Activated T-cell treated with anti-CD3 and anti-CD28 coated beads for 48 hours (primary cell): ENCODE results near the gene DALRD3.
A peak's percentile ranks its signal among the peaks of the same experiment; 100 is the strongest.

Experiments used
- DNase-seq: peaks from one replicate; pipeline ENCODE4 v3.0.0-alpha.2; 2020; ENCODE audit warnings: low read depth

Gene DALRD3, protein sequence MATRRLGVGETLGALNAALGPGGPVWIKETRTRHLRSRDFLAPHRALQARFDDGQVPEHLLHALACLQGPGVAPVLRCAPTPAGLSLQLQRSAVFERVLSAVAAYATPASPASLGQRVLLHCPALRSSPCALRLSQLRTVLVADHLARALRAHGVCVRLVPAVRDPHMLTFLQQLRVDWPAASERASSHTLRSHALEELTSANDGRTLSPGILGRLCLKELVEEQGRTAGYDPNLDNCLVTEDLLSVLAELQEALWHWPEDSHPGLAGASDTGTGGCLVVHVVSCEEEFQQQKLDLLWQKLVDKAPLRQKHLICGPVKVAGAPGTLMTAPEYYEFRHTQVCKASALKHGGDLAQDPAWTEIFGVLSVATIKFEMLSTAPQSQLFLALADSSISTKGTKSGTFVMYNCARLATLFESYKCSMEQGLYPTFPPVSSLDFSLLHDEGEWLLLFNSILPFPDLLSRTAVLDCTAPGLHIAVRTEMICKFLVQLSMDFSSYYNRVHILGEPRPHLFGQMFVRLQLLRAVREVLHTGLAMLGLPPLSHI

DNA sequence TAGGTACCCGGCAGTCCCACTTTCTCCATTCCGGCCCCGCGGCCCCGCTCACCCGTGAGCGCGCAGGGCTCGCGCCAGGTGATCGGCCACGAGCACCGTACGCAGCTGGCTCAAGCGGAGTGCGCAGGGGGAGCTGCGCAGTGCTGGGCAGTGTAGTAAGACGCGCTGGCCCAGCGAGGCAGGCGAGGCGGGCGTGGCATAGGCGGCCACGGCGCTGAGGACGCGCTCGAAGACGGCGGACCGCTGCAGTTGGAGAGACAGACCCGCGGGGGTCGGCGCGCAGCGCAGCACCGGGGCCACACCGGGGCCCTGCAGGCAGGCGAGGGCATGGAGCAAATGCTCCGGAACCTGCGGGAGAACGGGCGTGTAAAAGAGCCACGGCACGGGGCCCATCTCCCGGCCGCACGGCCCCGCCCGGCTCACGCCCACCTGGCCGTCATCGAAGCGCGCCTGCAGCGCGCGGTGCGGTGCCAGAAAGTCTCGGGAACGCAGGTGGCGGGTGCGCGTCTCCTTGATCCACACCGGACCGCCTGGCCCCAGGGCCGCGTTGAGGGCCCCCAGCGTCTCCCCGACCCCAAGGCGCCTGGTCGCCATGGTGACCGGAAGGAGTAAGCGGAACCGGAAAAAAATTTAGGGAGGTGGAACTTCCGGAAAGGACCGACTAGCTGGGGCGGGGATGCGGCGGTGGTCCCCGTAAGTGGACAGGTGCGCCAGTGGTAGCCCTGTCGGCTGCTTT, at the start of gene DALRD3:
Gene DALRD3 (minus strand): TSS at position 610 of the 736 bp plus-strand sequence. CDS start 16 bp downstream, at position 594.
- peak; percentile 62 for DNase-seq

DNA sequence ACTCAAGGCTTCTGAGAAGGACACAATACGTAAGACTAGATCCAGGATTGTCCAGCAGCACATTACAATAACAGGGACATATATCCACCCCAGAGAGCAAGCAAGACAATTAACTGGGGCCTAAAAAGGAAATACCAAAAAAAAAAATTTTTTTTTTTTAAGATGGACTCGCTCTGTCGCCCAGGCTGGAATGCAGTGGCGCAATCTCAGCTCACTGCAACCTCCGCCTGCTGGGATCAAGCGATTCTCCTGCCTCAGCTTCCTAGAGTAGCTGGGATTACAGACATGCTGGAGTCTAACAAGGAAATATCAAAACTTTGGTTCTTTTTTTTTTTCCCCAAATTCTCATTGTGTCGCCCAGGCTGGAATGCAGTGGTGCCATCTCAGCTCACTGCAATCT, 39.6 kb upstream of the DALRD3 start:
- DNase-seq, result no peak

DNA sequence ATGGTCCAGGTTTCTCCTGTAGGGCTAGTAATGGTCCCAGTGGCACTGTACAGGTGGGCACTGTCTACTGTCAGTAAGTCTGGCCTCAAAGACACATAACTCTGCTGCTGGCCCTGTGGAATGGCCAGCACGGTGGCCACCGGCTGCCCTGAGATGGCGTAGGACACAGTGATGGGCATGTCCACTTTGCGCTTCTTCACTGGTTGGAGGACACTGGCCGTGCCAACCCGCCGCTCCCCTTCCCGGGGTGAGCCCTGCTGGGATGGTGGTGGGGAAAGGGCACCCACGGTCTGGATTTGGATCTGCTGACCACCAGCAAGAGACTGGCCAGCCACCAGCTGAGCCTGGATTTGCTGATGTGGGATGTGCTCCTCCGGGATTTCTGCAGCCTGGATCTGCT, 38.9 kb upstream of the DALRD3 start:
- DNase-seq, result no peak

DNA sequence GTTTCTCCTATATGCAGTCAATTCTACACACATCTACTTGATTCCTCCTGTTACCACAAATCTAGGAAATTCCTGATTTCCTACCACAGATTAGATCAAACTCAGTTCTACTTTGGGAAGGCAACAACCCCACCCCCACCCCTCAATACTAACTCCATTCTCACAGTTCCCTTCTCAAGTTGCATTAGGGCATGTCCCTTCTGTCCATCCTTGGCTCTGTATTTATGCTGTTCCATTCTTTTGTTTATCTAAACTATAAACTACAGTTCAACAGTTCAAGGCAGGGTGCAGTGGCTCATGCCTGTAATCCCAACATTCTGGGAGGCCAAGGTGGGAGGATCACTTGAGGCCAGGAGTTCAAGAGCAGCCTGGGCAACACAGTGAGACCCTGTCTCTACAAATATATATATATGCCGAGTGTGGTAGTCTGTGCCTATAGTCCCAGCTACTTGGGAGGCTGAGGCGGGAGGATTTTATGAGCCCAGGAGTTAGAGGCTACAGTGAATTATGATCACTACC, 36.0 kb upstream of the DALRD3 start:
- no peak for DNase-seq

DNA sequence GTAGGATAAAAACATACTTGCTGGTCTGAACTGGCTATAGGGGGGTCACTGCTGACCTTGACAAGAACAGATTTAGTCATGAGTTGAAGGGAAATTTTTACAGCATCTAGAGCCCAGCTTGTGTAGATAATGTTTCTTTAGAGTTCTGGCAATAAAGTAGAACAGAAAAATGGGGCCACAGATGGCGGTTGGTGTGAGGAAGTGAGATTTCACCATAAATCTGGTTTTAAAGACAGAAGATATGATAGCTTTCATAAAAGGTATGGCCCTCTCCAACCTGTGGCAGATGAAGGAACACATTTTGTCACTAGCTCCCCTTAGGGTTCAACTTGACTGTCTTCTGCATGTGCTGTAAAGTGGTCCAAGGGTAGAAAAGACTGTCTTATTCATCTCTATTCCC, 35.2 kb upstream of the DALRD3 start:
- DNase-seq, result no peak

DNA sequence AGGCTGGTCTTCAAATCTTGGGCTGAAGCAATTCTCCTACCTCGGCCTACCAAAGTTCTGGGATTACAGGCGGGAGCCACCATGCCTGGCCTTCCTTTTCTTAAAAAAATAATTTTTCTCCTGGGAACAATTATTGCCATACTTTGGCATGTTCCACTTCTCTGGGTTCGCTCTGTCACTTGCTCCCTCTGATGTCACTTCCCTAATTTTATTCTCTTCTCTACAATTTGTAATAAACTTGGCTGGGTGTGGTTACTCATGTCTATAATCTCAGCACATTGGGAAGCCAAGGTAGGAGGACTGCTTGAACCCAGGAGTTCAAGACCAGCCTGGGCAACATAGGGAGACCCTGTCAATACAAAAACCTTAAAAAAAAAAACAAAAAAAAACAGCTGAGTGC, 16.9 kb upstream of the DALRD3 start:
- DNase-seq, result no peak

DNA sequence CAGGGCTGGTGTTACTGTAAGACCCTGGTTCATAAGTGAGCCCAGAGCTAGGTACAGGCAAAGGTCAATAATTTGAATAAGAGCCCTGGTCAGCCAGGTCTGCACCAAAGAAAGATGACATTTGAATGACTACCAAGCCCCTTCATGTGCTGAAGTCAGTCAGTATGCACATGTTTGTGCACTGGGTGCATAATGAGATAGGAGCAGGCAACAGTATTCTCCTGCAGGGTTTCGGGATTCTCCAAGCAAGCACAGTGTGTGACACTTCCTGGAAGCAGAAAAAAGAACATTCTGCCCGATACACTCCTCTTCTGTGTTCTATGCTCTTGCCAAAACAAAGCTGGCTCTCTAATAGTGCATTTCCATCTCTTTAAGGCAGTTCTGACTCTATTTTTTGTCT, 16.3 kb upstream of the DALRD3 start:
- no peak for DNase-seq

DNA sequence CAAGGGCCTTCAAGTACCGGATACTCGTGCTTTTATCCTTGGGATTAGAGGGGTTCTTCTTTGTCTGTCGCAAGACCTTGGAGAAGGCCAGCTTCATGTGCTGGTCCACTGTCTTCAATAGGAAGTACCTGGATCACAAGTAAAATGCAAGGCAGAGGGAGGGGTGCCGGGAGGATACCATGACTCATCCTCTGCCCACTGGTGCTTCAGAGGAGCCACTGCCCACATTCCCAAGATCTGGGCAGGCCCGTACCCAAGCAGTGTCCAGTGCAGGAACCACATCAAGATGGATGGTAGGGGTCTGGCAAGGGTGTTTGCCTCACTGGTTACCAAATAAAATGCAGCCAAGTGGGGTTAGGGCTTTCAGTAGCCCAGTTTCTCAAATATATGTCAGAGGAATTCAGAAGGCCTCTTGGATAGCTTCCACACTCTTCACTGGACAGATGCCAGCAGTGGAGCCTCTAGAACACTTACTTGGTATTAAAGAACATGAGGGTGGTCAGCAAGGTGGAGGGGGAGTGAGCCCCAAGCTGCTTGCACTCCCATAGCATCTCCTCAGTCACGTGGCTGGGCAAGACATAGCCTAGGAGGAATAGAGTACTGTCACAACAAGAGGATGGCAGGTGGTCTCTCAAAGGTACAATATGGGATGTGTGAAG, 14.4 kb upstream of the DALRD3 start:
- DNase-seq, result no peak

DNA sequence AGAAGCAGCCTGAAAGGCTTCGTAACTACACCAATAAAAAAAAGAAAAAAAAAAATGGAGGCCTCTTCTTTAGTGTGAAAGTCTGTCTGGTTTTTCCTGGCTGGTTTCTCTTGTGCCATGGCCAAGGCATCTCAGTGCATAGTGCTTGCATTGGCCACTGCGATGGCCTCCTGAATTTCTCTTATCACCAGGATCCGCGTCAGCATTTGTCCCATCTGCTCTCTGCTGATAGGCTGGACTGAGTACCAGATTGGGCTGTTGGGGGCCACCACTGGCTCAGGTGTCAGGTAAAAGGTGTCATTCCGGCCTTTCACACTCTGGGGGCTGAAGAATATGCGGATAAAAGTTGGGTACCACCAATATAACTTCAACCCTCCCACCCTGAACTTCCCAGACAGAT, 11.9 kb upstream of the DALRD3 start:
- DNase-seq, result no peak

DNA sequence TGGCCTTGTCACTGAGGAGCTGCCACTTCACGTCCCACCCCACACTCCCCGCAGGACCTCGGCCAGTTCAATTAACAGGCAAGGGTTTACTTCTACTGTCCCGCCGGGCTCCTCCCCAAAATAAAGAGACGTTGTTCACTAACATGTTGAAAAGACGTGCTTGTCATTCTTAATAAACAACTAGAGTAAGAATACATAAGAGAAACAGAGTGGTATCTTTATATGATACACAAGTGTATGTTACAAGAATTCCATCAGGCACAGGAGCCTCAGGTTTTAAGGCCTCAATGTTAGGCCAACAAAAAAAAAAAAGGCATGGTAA, 11.1 kb upstream of the DALRD3 start:
- no peak for DNase-seq

DNA sequence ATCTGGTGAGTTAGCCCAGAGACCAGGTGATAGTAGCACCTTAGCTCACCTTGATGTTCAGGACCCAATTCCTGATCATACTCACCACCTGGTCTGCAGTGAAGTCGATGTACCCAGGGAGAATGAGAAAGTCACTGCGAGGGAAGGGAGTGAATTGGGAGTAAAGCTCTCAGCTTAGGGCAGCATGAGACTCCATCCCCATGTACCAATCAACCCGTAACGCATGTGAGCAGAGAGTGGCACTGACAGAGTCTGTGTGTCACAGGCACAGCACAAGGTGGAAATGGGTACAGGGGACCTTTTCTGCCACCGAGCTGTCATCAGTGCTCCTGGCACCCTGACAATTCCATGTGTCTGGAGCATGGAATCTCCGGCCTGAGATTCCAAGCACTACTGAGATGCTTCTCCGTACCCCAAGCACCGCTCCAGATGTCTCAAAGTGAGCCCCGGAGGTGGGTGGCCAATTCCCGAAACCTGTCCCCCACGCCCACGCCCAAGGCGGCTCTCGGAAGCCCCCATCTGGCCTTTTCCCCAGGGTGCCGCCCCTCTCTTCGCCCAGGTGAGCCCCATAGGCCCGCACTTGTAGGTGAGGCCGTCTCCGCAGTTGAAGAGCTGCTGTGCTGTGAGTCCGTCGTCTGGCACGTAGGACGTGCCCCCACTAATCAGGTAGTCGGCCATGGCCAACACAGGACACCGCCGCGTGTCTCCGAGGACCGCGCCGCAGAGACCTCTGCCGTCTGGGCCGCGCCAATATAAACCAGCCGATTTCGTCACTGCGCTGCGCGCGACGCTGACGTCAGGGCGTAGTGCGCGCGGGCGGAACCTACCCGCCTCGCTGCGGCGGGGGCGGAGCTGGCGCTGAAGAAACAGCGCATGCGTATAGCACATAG, 10.5 kb upstream of the DALRD3 start, which contains the start of gene IMPDH2:
Gene IMPDH2 (minus strand): TSS at position 726 of the 890 bp plus-strand sequence. CDS start 48 bp downstream, at position 678.
- peak; percentile 93 for DNase-seq

DNA sequence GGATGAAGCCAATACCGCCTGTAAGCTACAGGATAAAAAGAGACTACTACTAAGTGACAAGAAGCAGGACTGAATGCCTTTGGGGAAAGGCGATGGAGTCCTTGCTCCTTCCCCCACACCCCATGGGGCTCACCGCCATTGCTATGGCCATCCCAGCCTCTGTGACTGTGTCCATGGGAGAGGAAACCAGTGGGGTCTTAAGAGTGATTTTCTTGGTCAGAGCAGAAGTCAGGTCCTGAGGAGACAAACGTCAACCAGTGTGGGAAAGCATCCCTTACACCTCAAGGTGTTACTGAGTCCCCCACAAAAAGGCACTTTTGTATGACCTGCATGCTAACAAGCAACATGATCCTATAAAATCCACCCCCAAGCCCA, 9.9 kb upstream of the DALRD3 start:
- no peak for DNase-seq

DNA sequence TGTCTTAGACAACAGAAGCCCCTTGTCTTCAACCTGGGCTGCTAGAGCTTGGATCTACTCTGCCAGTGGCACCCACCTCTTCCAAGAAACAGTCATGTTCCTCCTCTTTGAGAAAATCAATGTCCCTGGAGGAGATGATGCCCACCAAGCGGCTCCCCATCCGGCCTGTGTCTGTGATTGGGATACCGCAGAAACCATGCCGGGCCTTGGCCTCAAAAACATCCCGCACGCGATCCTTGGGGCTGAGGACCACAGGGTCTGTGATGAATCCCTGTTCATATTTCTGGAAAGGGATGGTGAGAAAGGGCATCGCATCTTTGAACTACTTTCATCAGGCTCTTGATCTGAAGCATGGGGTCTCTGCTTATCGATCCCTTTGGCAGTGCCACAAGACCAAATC, 9.3 kb upstream of the DALRD3 start:
- no peak for DNase-seq

DNA sequence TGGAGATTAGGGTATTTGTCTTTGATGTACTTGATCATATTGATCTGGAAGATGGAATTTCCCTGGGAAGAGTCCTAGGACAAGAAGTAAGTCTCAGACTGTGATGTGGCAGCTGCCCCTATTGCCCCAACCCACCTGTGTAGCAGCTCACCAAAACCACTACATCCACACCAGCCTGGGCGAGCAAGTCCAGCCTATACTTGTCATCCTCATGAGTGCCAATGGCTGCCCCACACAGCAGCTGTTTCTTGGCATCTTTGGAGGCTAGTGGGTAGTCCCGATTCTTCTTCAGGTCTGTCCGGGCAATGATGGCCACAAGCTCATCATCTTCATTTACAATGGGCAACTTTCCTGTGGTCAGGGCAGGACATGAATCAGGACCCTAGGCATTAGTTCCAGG, 8.2 kb upstream of the DALRD3 start:
- no peak for DNase-seq

DNA sequence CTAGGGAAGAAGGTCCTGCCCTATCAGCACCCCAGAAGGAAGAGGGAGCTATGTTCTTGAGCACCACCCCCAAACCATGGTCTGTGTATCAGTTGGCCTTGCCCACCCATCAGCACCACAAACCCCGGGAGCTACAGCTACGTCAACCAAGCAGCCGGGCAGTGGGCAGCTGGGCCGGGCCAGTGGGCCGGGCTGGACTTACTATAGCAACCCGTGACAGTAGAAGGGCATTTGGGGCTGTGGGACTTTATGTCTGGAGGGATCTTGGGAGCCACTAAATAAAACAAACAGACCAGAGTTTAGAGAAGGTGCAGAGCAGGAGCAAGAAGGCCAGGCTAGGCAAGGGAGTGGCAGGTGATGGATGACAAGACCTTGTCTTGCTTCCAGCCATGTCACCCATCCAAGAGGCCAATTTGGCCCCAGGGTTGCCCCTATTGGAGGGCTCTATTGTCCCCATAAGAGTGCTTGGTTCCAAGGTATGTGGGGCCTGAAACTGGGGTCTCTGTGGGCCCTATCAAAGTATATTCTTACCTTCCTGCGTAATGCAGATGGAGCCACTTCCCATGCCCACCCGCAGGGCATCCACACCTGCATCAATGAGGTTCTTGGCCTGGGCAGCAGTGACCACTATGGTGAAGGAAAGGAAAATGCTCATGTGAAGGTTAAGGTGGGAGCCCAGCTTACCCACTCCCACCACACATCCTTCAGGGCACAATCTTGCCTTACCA, 7.6 kb upstream of the DALRD3 start:
- no peak for DNase-seq

DNA sequence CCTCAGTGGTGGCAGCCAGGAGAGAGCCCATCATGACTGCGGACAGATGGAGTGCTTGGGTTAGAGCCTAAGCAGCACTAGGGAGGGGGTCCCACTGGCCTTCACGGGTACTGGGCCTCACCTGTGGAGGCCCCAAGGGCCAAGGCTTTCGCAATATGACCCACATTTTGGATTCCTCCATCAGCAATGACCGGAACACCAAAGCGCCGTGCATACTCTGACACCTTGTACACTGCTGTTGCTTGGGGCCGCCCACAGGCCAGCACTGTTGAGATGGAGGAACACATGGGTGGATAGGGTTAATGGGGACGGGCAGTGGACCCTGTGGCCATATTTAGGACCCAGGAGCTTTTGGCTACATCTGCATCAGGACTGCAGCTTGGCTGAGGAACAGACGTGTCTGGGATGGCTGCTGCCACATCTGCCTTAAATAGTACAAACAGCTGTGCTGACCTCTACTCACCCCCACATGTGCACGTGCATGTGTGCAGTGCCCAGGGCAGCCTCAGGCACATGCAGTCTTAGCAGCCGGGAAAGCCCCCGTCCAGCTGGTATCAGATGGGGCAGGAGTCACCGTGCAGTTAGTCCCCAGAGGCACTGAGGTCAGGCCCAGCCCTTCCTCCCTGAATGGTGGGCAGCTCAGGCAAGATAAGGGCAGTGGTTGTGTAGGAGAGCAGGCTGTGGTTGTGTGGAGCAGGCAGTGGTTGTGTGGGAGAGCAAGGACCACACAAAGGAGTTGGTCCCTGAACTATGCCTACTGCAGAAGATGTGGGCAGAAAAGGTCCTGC, 6.8 kb upstream of the DALRD3 start:
- no peak for DNase-seq

DNA sequence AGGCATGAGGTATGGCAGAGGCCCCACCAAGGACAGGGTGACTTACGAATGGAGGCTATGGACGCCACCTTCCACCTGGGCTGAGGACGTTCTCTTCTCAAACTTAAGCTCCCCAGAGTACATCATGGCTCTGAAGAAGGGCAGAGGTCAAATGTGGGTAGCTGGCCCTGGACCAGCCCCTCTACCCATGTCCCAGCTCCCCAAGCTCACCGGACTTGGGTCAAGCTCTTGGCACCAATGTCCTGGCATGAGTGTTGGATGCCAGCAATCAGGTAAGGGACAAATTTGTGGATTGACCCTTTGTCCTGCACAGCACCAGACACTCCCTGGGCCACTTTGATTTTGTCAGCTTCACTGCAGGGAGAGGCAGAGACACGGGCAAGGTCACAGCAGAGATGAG, 6.1 kb upstream of the DALRD3 start:
- no peak for DNase-seq

DNA sequence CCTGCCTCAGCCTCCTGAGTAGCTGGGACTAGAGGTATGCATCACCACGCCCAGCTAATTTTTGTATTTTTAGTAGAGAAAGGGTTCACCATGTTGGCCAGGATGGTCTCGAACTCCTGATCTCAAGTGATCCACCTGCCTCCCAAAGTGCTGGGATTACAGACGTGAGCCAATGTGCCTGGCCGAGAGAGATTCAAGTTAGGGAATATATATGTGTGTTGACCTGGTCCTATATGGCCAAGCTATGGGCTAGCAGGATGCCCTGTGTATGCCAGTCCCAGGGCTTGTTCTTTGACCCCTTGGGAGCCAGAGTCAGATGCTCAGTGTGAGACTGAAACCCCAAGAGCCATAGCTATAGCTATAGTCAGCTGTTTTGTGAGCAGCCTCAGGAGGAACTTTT, 5.4 kb upstream of the DALRD3 start:
- no peak for DNase-seq

DNA sequence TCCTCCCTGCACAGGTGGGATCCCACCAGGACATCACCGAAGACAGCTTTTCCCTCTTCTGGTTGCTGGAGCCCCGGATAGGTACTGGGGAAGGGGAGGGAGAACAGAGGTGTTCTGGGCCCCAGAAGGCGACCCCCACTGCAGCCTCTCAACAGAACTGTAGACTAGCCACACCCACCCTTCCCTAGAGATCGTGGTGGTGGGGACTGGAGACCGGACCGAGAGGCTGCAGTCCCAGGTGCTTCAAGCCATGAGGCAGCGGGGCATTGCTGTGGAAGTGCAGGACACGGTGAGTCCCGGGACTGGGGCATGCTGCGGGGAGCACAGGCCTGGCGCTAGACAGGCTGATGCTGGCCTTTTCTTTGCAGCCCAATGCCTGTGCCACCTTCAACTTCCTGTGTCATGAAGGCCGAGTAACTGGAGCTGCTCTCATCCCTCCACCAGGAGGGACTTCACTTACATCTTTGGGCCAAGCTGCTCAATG, 4.3 kb upstream of the DALRD3 start:
- no peak for DNase-seq
